Right cardiac atrium (tissue), 5 donors: ENCODE measurements around the gene FCN2. TPM values are rescaled to one million over a fixed set of nuclear protein-coding genes. Genes with fewer than 3 reads are reported as not detected.

Experiments used
- ATAC-seq, 2 donors: fragments of 200-7000 bp; cut with Tn5 transposase; one replicate each; pipeline versions ENCODE4 v1.8.0 to v1.9.1; 2020; ENCODE audit warnings: moderate library complexity in 2 of 2, mild to moderate bottlenecking in 1 of 2
- DNase-seq, 3 donors: peaks; one replicate each; pipeline ENCODE4 v3.0.0-alpha.2; 2020
- H3K27ac ChIP-seq: one replicate; pipeline ENCODE4 v1.5.1; 2013; ENCODE audit warnings: mild to moderate bottlenecking, low read length, control low read depth, moderate library complexity
- H3K27me3 ChIP-seq: one replicate; pipeline ENCODE4 v1.6.1; 2013; ENCODE audit not compliant: control insufficient read depth, insufficient read depth
- H3K4me1 ChIP-seq: one replicate; pipeline ENCODE4 v1.6.1; 2013; ENCODE audit warnings: low read length; ENCODE audit not compliant: control insufficient read depth, insufficient read depth
- H3K4me3 ChIP-seq: one replicate; pipeline ENCODE4 v1.5.1; 2013; ENCODE audit warnings: low read length, control low read depth
- H3K9me3 ChIP-seq: one replicate; pipeline ENCODE4 v1.6.1; 2013; ENCODE audit warnings: low read length; ENCODE audit not compliant: control insufficient read depth
- WGBS: extraction: QIAGEN DNeasy Blood & Tissue Kit; methylation state at CpG from one replicate; pipeline ENCODE4 v1.1.7; 2013; 5-methylcytosine and 5-hydroxymethylcytosine counted together
- intact Hi-C, 4 donors: fragments of 100-400 bp; cut with DNase I; formaldehyde crosslinking; loops; one replicate each; pipeline versions ENCODE4 v1.11.0 to v1.14.0; 2022 to 2023
- polyA plus RNA-seq: library from polyadenylated mRNA; stranded (reverse); fragments of 200-250 nt; gene quantifications from one replicate; pipeline ENCODE4 v1.2.3, GENCODE V29; 2013
- total RNA-seq, 4 donors: library from RNA; stranded (reverse); fragmentation: NEBNext Ultra II Directional; extraction: Animal tissue kit (Norgen Biotek cat#: 25700); gene quantifications; one replicate each; pipeline ENCODE4 v1.2.1, GENCODE V29; 2021
- donor health status: healthy with polysubstance abuse.
- donor health status: DM: no; HTN: yes; CAD: no.
- donor health status: DM: no; HTN: no; CAD: no.
- donor health status: DM: no; HTN: yes; CAD: no; lungs with severe emphysema.
- donor health status: DM: yes; HTN: yes; CAD: no.

The FCN2 gene
- total and polyA plus RNA-seq, 5 donors, result 0.72 TPM; not detected in 4

DNA sequence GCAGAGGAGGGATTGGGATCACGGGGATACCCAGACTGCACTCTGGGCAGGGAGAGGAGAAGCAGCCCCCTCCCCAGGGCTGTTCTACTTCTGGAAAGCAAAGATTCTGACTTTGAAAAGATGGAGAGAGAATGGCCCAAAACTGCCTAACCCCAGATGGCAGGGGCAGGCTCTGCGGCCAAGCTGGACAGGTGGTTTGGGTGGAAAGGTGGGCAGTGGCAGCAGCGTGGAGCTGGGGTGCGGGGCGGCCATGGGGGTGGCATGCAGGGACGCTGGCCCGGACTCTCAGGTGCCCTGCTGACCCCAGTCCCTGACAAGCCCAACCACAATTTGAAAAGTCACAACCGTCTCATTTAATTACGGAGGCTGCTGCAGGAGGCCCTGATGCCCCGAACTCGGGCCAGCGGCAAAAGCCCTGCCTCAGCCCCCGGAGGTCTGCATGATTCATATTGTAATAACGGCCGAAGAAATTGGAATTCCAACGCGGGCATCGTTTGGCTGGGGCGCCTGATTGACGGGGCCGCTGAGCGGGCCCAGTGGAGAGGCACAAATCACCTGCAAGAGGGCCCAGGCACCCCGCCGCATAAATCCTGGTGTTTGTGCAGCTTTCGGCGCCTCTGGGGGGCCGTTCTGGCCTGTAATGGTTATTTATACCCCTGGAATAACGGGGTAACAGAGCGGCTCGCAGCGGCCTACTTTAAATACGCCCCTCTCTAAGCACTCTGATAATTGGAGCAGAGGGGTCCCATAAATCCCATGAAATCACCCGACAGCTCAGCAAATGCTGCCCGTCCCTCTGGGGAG, 41.8 kb upstream of the FCN2 start:
- 85% methylated on average over 34 of the region's 34 CpGs for WGBS
- Histone ChIP-seq H3K27me3 (no peaks in the 10 kb centered on the region), H3K9me3 (no peaks in the 10 kb centered on the region), H3K4me3 (no peak overlapping the region), H3K4me1 (no peaks in the 10 kb centered on the region), H3K27ac (no peak overlapping the region)
- DNase-seq, result peak; percentile 8 to 41 (median 26)
- ATAC-seq, result no peak
- intact Hi-C loops, result no loop called here

DNA sequence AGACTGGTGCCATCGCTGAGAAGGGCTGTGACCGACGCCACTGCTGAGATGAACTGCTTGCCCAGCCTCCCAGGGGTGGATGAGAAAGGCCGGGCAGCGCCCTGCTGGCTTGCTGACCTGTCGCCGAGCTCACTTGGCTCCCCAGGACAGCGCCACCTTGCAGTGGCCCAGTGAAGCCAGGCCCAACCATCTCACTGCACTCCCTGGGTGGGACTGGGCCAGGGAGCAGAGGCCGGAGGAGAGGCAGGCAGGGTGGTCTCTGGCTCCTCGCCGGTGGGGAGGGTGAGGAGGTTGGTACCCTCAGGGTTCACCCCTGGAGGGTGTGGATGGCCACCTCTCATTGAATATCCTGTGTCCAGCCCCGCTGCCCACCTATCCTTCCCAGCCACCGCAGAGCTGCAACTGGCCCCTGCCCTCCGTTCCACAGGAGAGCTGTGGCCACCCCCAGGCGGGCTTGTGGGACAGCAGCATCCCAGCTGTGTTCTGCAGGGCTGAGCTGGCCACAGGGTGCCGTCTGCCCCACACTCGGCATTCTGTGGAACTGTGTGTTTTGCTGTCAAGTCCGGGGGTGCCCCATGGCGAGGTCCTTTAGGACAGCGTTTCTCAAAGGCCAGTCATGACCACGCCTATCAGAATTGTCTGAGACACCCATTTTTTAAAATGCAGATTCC, 41.0 kb upstream of the FCN2 start:
- WGBS, result 90% methylated on average over 21 of the region's 21 CpGs
- no peaks in the 10 kb centered on the region for H3K9me3 ChIP-seq
- ATAC-seq (no peak), DNase-seq (peak; percentile 12 to 54 (median 38))
- H3K27me3 ChIP-seq, result no peaks in the 10 kb centered on the region
- no peak overlapping the region for H3K4me3 ChIP-seq
- no peaks in the 10 kb centered on the region for H3K4me1 ChIP-seq
- intact Hi-C loops, result no loop called here
- no peak overlapping the region for H3K27ac ChIP-seq

DNA sequence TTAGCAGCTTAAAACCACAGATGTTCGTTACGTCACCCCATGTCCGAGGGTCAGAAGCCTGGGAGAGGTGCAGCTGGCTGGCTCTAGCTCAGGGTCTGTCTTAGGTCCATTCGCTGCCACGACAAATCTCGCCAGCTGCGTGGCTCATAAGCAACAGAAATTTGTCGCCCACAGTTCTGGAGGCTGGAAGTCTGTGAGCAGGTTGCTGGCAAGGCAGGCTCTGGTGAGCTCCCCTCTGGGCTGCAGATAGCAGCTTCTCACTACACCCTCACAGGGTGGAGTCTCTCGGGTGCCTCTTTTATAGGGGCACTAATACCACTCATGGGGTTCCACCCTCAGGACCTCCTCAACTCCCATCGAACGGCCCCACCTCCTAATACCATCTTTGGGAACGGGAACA, 40.1 kb upstream of the FCN2 start:
- Histone ChIP-seq H3K27me3 (no peaks in the 10 kb centered on the region), H3K9me3 (no peaks in the 10 kb centered on the region), H3K27ac (no peak overlapping the region), H3K4me1 (no peaks in the 10 kb centered on the region), H3K4me3 (no peak overlapping the region)
- intact Hi-C loops, result no loop called here
- DNase-seq (peak in 2 of 3 donors; percentile 8 to 20), ATAC-seq (no peak)
- WGBS, result 93% methylated on average over 12 of the region's 12 CpGs

DNA sequence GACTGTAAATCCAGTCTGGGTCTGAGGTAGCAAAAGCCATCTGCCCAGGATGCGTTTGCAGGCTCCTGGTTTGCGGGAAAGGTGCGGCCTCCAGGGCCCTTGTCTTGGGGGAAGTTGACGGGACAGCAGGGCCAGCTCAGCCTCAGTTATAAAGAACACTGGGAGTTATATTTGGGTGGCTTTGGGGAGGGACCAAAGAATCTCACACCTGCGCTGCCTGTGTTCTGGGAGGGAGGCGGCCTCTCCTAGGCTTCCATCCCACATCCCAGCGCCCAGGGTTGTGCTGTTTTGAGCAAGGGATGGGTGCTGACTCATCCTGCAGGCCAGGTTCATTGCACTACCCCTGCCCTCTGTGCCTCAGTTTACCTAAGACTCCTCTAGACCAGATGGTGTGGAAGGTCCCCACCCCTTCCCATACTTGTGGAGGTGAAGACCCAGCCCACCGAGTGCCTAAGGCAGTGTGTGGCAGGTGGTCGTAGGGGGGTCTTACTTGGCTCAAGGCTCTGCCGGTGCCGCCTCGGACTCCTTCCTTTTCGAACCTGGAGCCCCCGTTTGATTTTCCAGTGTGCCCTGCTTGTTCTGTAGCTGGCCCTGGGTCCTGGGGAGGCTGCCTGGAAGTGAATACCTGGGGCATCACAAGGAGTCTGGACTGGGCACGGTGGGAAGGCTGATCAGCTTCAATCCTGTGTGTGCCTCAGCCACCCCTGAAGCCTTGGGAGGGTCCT, 39.3 kb upstream of the FCN2 start:
- DNase-seq (peak in 1 of 3 donors; percentile 38), ATAC-seq (no peak)
- 94% methylated on average over 15 of the region's 15 CpGs for WGBS
- Histone ChIP-seq H3K9me3 (no peaks in the 10 kb centered on the region), H3K4me3 (no peak overlapping the region), H3K4me1 (no peaks in the 10 kb centered on the region), H3K27ac (no peak overlapping the region), H3K27me3 (no peaks in the 10 kb centered on the region)
- intact Hi-C loops, result no loop called here

DNA sequence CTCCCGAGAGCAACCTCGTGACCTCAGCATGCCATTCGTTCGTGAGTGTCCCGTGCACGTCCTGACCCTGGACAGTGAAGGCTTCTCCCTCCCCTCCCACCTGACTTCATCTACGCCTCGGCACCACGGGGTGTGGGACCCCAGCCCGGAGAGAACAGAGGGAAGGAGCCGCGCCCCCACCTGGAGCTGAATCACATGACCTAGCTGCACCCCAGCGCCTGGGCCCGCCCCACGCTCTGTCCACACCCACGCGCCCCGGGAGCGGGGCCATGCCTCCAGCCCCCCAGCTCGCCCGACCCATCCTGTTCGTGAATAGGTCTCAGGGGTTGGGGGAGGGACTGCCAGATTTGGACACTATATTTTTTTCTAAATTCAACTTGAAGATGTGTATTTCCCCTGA, 38.3 kb upstream of the FCN2 start:
- Histone ChIP-seq H3K4me3 (no peak overlapping the region), H3K27ac (no peak overlapping the region), H3K9me3 (no peaks in the 10 kb centered on the region), H3K27me3 (no peaks in the 10 kb centered on the region), H3K4me1 (no peaks in the 10 kb centered on the region)
- 88% methylated on average over 22 of the region's 22 CpGs for WGBS
- intact Hi-C loops, result no loop called here
- ATAC-seq (peak; percentile 4 to 12), DNase-seq (peak in 2 of 3 donors; percentile 51 to 52)

DNA sequence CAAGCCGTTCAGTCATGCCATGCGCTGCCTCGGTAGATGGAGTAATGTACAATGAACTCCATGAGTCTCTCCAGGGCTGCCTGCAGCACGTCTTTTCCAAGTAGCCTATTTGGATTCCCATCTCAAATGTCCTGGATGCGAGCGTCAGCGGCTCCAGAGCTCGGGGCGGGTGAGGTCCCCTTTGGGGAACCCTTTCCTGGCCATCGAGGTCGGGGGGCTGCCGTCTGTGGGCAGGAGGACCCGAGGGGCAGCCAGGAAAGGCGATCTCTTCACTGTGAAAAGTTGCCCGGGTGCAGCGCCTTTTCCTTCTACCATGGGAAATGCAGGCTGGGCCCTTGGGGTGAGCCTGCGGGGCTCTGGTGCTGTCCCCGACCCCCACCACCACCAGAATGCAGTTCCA, 36.9 kb upstream of the FCN2 start:
- 91% methylated on average over 18 of the region's 18 CpGs for WGBS
- Histone ChIP-seq H3K4me3 (no peak overlapping the region), H3K9me3 (no peaks in the 10 kb centered on the region), H3K27me3 (no peaks in the 10 kb centered on the region), H3K27ac (no peak overlapping the region), H3K4me1 (no peaks in the 10 kb centered on the region)
- intact Hi-C loops, result no loop called here
- peak in 1 of 3 donors; percentile 39 for DNase-seq
- ATAC-seq, result no peak

DNA sequence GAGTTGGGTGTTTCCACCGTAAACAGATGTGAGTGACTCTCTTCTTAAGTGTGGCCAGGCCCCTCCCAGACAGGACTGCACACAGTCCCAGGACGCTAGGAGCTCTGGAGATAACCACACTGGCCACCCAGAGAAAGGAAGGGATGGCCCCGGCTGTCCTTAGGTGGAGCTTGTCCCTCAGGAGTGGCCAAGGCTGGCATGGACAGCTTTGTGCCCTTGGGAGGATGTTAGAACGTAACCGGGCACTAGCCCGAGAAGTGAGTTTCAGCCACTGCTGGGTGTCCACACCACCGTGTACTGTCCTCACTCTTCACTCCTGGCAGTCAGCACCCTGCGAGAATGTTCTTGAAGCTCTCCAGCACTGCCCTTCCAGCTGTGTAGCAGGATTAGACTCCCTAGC, 35.8 kb upstream of the FCN2 start:
- intact Hi-C loops, result no loop called here
- ATAC-seq (no peak), DNase-seq (peak in 1 of 3 donors; percentile 12)
- 77% methylated on average over 8 of the region's 8 CpGs for WGBS
- H3K9me3 ChIP-seq, result no peaks in the 10 kb centered on the region
- no peak overlapping the region for H3K27ac ChIP-seq
- H3K4me1 ChIP-seq, result no peaks in the 10 kb centered on the region
- no peak overlapping the region for H3K4me3 ChIP-seq
- no peaks in the 10 kb centered on the region for H3K27me3 ChIP-seq

DNA sequence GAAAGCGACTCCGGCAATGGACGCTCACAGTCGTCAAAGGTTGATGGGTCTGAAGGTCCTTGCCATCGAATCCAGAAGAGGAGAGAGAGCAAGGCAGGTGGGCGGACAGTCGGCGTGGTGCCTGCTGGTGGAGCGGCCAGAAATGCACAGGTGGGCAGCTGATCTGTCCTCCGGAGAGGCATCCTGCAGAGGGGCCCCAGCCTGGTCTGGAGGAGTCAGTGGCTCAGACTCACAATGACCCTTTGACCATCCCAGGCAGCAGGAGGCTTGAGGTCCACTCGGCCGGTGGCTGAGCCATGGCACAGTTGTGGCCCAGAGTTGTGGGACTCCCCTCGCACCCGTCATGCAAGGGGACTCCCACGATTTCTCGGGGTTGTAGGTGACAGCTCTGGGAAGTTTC, 34.4 kb upstream of the FCN2 start:
- 82% methylated on average over 16 of the region's 16 CpGs for WGBS
- no peak overlapping the region for H3K27ac ChIP-seq
- ATAC-seq, result no peak
- peak; percentile 6 to 50 (median 45) for DNase-seq
- no peaks in the 10 kb centered on the region for H3K27me3 ChIP-seq
- H3K4me3 ChIP-seq, result no peak overlapping the region
- no peaks in the 10 kb centered on the region for H3K9me3 ChIP-seq
- intact Hi-C loops, result no loop called here
- H3K4me1 ChIP-seq, result no peaks in the 10 kb centered on the region

DNA sequence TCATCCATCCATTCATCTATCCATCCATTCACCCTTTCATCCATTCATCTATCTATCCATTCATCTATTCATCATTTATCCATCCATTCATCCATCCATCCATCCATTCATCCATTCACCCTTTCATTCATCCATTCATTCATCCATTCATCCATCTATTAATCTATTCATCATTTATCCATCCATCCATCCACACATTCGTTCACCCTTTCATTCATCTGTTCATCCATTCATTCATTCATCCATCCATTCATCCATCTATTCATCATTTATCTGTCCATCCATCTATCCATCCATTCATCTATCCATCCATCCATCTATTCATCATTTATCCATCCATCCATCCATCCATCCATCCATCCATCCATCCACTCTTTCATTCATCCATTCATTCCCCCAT, 33.9 kb upstream of the FCN2 start:
- Histone ChIP-seq H3K4me1 (no peaks in the 10 kb centered on the region), H3K4me3 (no peak overlapping the region), H3K9me3 (no peaks in the 10 kb centered on the region), H3K27ac (no peak overlapping the region), H3K27me3 (no peaks in the 10 kb centered on the region)
- intact Hi-C loops, result no loop called here
- 82% methylated on average over 1 of the region's 1 CpG for WGBS
- no peak for DNase-seq
- no peak for ATAC-seq

DNA sequence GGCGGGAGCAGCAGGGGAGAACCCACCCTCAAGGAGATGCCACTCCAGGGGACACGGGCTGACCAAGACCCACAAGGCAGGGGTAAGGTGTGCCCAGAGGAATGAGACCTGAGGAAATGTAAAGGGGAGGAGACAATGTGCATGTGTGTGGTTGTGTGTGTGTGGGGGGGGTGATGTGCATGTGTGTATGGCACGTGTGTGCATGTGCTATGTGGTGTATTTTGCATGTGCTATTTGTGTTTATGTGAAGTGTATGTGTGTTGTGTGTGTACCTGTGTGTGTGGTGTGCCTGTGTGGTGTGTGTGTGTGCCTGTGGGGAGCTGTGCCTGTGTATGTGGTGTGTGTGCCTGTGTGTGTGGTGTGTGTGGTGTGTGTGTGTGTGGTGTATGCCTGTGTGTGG, 33.5 kb upstream of the FCN2 start:
- Histone ChIP-seq H3K27me3 (no peaks in the 10 kb centered on the region), H3K27ac (no peak overlapping the region), H3K9me3 (no peaks in the 10 kb centered on the region), H3K4me1 (no peaks in the 10 kb centered on the region), H3K4me3 (no peak overlapping the region)
- ATAC-seq (peak in 1 of 2 donors; percentile 7), DNase-seq (peak in 1 of 3 donors; percentile 21)
- intact Hi-C loops, result no loop called here
- WGBS, result 91% methylated on average over 3 of the region's 3 CpGs
